ACC112 (cell line): Measurements from ENCODE around the gene SLC37A1.

Experiments
- H2AFZ ChIP-seq: fragments of 200-600 bp; sonication (generic); one replicate; pipeline ENCODE4 v1.6.0; 2017; ENCODE audit warnings: antibody characterized with exemption, low read length; ENCODE audit not compliant: unreplicated experiment
- H3K27ac ChIP-seq: fragments of 200-600 bp; sonication (generic); 2 replicates; pipeline ENCODE4 v1.5.1; 2014; ENCODE audit warnings: low read depth, mild to moderate bottlenecking, antibody characterized with exemption, low read length, moderate library complexity
- H3K27me3 ChIP-seq: fragments of 200-600 bp; sonication (generic); 2 replicates; pipeline ENCODE4 v1.6.1; 2014; ENCODE audit warnings: mild to moderate bottlenecking, antibody characterized with exemption, low read length, moderate library complexity, mixed read lengths; ENCODE audit not compliant: insufficient read depth
- H3K36me3 ChIP-seq: fragments of 200-600 bp; sonication (generic); 2 replicates; pipeline ENCODE4 v1.6.1; 2016; ENCODE audit warnings: mild to moderate bottlenecking, antibody characterized with exemption, low read length, moderate library complexity, mixed read lengths; ENCODE audit not compliant: insufficient read depth
- H3K4me1 ChIP-seq: fragments of 200-600 bp; sonication (generic); one replicate; pipeline ENCODE4 v1.6.1; 2016; ENCODE audit warnings: low read length, mixed read lengths; ENCODE audit not compliant: insufficient read depth, unreplicated experiment, control insufficient read depth
- H3K4me3 ChIP-seq: fragments of 200-600 bp; sonication (generic); 2 replicates; pipeline ENCODE4 v1.5.1; 2014; ENCODE audit warnings: mild to moderate bottlenecking, low read depth, low read length
- H3K79me2 ChIP-seq: fragments of 200-600 bp; sonication (generic); one replicate; pipeline ENCODE4 v1.6.0; 2016; ENCODE audit warnings: low read length; ENCODE audit not compliant: control insufficient read depth, unreplicated experiment, insufficient read depth

Gene SLC37A1

DNA sequence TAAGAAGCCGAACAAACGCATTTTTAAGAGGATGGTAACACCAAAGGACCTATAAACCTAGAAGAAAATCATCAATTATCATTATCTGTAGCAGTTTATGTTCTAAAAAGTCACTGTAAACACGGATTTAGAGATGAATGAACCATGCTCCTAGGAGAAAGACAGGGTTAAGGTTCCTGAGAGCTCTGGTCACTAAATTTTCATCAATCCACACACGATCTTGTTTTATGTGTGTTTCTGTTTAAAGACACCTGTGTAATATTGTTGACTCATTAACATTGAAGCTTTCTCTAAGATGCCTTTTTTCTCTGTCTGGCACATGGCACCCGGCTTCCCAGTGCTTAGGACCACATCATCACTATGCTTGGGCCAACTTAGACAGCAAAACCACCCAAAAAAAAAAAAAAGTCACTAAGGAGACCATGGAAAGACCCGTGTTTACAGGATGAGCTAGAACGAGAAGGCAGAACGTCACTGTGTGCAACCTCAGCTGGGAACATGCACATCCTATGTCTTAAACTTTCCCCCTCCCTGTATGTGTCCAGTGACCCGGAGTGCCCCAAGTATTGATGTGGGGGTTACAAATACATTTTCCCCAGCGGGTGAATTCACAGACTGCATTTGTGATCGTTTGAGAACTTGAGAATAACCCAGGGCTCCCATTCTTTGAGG lies 84.0 kb downstream of the SLC37A1 start:
- Histone ChIP-seq H3K79me2 (no peaks in the 10 kb centered on the region), H3K4me3 (no peak overlapping the region), H3K27me3 (peaks cover 21% of the 10 kb centered on the region; the same call in 1 of the 2 replicates), H3K36me3 (no peaks in the 10 kb centered on the region), H3K27ac (no peak overlapping the region), H3K4me1 (no peaks in the 10 kb centered on the region), H2AFZ (no peak overlapping the region)

DNA sequence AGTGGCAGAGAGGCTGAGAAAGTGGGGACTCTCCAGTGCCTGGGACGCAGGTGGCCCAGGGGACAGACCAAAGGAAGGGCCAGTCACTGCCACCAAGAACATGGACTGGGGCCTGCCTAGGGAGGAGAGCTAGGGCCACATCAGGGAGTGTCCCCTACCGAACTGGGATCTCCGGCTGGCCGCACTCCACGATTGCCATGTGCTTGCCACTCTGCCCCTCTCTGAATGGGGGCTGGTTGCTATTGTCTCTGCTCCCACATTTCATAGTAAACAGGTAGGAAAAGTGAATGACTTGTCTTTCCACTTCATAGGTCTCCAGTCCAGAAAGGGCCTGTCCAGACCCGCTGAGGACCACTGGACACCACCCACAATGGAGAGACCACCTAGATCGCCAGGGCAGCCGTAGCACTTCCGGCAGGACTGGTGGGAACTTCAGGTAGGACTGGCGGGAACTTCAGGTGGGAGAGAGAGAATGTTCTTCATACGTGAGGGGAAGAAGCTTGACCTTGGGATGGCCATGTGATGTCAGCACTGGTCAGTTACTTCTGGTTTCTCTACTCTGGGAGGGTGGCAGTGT lies 84.6 kb downstream of the SLC37A1 start:
- Histone ChIP-seq H3K27me3 (peaks cover 21% of the 10 kb centered on the region; the same call in 1 of the 2 replicates), H2AFZ (no peak overlapping the region), H3K79me2 (no peaks in the 10 kb centered on the region), H3K4me1 (no peaks in the 10 kb centered on the region), H3K36me3 (no peaks in the 10 kb centered on the region), H3K27ac (no peak overlapping the region), H3K4me3 (no peak overlapping the region)

DNA sequence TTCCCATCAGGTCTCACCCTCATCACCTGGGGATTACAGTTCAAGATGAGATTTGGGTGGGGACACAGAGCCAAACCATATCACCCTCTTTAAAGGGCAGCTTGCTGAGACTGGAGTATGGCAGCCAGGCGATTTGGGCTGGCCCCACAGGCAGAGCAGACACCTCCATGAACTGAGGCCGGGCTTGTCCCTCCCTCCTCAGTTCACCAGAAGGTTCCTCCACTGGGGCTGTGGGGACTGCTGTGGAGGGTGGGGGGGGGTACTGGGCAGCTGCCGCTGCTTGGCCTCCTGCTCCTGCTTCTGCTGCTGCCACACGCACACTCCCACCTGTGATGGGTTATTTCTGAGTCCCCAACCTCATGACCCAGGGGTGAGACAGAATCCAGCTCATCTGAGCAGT lies 85.8 kb downstream of the SLC37A1 start:
- Histone ChIP-seq H3K79me2 (no peaks in the 10 kb centered on the region), H3K4me1 (no peaks in the 10 kb centered on the region), H3K27ac (no peak overlapping the region), H3K4me3 (no peak overlapping the region), H2AFZ (no peak overlapping the region), H3K27me3 (peaks cover 30% of the 10 kb centered on the region; the same call in 1 of the 2 replicates), H3K36me3 (no peaks in the 10 kb centered on the region)

DNA sequence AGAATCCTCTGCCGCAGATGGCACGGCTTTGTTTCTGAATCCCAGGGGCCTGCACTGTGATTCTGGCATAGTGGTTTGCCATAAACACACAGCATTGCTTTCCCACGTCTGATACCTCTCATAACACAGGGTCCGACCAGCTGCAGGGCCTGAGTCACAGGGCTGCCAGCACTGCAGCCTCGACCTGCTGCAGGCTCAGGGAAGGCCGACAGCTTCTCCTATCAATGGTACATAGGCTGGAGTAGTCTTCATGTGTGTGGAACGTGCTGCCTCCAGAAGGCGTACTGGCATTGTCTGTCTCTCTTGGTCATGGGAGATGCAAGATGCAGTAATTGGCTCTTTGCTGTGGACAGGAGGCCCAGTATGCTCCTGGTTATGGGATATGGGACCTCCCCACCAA lies 86.3 kb downstream of the SLC37A1 start:
- no peak overlapping the region for H2AFZ ChIP-seq
- no peaks in the 10 kb centered on the region for H3K4me1 ChIP-seq
- H3K79me2 ChIP-seq: no peaks in the 10 kb centered on the region
- H3K27ac ChIP-seq: no peak overlapping the region
- H3K27me3 ChIP-seq: peaks cover 31% of the 10 kb centered on the region; the same call in 1 of the 2 replicates
- H3K4me3 ChIP-seq: no peak overlapping the region
- no peaks in the 10 kb centered on the region for H3K36me3 ChIP-seq

DNA sequence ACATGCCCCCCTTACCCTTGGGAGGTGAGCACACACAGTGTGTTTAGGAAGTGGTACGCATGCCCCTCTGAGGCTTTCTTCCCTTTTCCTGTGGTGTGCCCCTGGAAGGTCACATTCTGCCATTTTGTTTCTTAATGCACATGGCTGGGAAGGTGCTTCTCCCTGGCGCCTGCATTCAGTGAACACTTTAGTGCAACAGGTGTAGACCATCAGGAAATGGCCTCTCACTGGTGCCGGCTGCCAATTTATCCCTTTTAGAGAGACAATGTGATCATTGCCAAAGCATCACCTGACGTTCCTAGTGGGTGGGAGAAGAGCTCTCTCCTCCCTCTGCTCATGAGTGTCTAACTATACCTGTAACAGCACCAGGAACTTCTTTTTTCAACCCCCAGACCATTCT lies 88.0 kb downstream of the SLC37A1 start:
- peaks cover 34% of the 10 kb centered on the region for H3K27me3 ChIP-seq

DNA sequence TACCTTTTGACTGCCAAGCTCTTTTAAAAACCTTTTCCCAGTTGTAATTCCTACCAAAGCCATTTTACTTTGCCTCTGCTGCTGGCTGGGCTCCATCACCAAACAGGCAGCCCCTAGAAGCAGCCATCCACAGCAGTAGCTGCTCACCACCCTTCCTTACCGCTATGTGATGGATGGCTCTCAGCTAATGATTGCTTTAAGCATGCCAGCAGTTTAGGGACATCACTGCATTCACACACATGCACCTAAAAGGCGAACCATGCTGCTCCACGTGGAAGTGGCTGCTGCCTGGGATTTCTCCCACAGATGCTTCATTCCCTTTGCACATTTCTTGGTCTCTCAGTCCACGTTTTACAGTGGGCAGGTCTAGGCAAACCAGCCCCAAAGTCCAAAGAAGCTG lies 93.5 kb downstream of the SLC37A1 start:
- H3K4me1 ChIP-seq: no peaks in the 10 kb centered on the region
- H3K4me3 ChIP-seq: no peak overlapping the region
- H3K27ac ChIP-seq: no peak overlapping the region
- no peaks in the 10 kb centered on the region for H3K36me3 ChIP-seq
- no peaks in the 10 kb centered on the region for H3K79me2 ChIP-seq
- no peak overlapping the region for H2AFZ ChIP-seq
- peaks cover 20% of the 10 kb centered on the region for H3K27me3 ChIP-seq

More for the DNA sequence above, 88.0 kb downstream of the SLC37A1 start:
- Histone ChIP-seq H3K4me1 (no peaks in the 10 kb centered on the region), H3K36me3 (no peaks in the 10 kb centered on the region), H3K79me2 (no peaks in the 10 kb centered on the region), H3K4me3 (no peak overlapping the region), H3K27ac (no peak overlapping the region), H2AFZ (no peak overlapping the region)

DNA sequence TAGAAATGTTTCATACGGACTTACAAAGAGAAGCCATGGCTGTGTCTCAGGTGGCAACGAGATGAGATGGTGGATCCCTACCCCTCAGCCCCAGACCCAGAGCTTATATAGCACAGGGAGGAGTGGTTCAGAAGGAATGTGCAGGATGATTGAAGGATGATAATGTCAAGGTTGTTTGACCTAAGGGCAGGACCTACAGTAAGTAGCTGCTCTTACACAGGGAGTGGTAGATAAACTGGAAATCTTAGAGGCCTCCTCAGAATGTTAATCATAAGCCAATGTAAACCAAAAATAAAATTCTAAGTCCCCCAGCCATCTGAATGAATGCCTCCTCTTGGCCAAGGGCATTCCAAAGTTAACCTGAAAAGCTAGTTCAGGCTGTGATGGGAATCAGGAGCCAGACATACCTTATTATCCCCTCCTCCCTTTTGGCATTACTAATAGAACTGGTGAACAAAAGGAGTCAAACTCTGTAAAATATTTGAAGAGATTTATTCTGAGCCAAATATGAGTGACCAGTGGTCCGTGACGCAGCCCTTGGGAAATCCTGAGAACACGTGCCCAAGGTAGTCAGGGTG lies 94.0 kb downstream of the SLC37A1 start:
- peaks cover 20% of the 10 kb centered on the region for H3K27me3 ChIP-seq
- H3K4me3 ChIP-seq: no peak overlapping the region
- H3K27ac ChIP-seq: no peak overlapping the region
- no peaks in the 10 kb centered on the region for H3K36me3 ChIP-seq
- no peak overlapping the region for H2AFZ ChIP-seq
- no peaks in the 10 kb centered on the region for H3K4me1 ChIP-seq
- H3K79me2 ChIP-seq: no peaks in the 10 kb centered on the region

DNA sequence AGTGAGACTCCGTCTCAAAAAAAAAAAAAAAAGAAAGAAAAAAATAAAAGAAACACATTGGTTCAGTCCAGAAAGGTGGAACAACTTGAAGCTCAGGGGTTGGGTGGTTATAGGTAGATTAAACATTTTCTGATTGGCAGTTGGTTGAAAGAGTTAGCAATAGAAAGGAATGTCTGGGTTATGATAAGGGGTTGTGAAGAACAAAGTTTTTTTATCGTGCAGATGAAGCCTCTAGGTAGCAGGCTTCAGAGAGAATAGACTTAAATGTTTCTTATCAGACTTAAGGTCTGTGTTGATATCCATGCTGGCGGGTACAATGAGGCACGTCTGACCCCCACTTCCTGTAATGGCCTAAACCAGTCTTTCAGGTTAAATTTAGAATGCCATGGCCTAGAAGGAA lies 94.8 kb downstream of the SLC37A1 start:
- H3K36me3 ChIP-seq: no peaks in the 10 kb centered on the region
- no peak overlapping the region for H3K27ac ChIP-seq
- no peak overlapping the region for H3K4me3 ChIP-seq
- no peaks in the 10 kb centered on the region for H3K79me2 ChIP-seq
- no peak overlapping the region for H2AFZ ChIP-seq
- H3K4me1 ChIP-seq: no peaks in the 10 kb centered on the region
- peaks cover 20% of the 10 kb centered on the region for H3K27me3 ChIP-seq

DNA sequence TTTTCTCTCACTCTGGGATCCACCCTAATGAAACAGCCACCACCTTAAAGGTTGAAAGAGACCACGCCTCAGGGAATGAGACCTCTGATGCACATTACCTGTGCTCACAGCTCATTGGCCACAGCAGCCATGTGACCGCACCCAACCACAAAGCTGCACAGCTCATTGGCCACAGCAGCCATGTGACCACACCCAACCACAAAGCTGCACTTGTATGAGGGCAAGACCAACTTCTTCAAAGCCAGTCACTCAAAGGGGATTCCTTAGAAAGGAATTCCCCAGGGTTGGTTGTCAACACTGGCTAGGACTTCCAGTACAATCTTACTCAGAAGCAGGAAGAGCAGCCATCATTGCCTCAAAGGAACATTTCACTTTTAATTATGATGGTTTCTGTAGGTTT lies 96.2 kb downstream of the SLC37A1 start:
- peaks cover 10% of the 10 kb centered on the region for H3K27me3 ChIP-seq
- no peaks in the 10 kb centered on the region for H3K4me1 ChIP-seq
- H3K36me3 ChIP-seq: no peaks in the 10 kb centered on the region
- H3K79me2 ChIP-seq: no peaks in the 10 kb centered on the region
- H3K27ac ChIP-seq: no peak overlapping the region
- H2AFZ ChIP-seq: no peak overlapping the region
- no peak overlapping the region for H3K4me3 ChIP-seq

DNA sequence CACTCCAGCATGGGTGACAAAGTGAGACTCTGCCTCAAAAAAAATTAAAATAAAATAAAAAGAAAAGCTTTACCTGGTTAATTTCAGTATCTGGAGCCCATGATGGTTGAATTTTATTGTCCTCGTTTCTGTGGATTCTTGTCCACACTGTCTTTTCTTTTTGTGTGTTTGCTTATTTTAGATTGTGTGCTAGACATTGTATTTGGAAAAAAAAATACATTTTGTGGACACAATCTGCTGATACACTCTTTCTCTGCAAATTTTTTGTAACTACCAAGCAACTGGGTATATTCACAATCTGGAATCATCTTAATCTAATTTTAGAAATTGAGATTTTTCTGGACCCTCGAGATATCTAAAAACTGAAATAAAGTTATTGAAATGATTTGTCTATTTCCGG lies 98.2 kb downstream of the SLC37A1 start:
- Histone ChIP-seq H3K27me3 (peaks cover 9% of the 10 kb centered on the region; the same call in 1 of the 2 replicates), H3K36me3 (no peaks in the 10 kb centered on the region), H3K27ac (no peak overlapping the region), H2AFZ (no peak overlapping the region), H3K79me2 (no peaks in the 10 kb centered on the region), H3K4me1 (no peaks in the 10 kb centered on the region), H3K4me3 (no peak overlapping the region)

DNA sequence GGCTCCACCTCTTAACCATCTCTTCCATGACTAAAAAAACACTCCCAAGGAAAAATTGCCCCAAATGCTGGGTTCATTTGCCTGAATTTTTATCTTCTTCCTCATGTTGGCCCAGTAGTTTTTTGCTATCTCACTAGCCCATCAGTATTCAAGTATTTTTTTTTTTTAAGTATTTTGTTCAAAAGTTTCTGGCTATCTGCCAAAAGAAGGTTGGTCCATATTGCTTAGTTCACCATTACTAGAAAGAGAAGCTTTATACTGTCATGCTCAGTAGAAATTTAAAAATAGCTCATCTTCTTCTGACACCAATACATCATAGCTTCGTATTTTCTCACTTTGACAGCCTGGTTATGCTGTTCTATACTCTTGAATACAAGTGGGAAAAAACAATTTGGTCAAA lies 98.7 kb downstream of the SLC37A1 start:
- Histone ChIP-seq H3K4me1 (no peaks in the 10 kb centered on the region), H3K27me3 (peaks cover 14% of the 10 kb centered on the region; the same call in 1 of the 2 replicates), H3K4me3 (no peak overlapping the region), H3K27ac (no peak overlapping the region), H3K79me2 (no peaks in the 10 kb centered on the region), H2AFZ (no peak overlapping the region), H3K36me3 (no peaks in the 10 kb centered on the region)
